Measurements from ENCODE around the gene GDAP1L1. TPM values are rescaled to one million over a fixed set of nuclear protein-coding genes. Genes with fewer than 3 reads are reported as not detected.
"Not testable (repeated sequence)": the region's sequence is repeated elsewhere in the genome, so short reads cannot be mapped to it uniquely, and the experiment has no call there.

GDAP1L1 gene
- total and polyA plus RNA-seq, 2 experiments from 2014 or later, result 0.77 to 2.2 TPM

DNA sequence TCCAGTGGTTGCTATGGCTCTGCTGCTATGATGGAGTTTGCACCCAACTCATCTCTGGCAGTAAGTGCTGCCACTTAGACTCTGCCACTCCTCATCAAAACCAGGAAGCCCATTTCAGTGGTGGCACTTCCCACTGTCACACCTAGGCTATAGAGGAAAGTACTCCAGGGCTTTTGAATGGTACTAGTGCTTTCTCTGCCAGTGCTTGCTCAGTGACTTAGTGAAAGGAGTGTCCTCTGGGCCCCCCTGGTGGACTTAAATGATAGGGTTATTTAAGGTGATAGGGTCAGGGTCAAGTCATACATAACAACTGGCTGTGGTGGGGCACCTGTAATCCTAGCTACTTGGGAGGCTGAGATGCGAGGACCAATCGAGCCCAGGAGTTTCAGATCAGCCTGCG lies 41.1 kb downstream of the GDAP1L1 start:
- Histone ChIP-seq H2AFZ (no peak overlapping the region), H3K9me2 (replicated peaks; ENCODE audit: insufficient read depth) (no peaks in the 10 kb centered on the region), H3K4me1 (ENCODE audit: insufficient read depth) (no peaks in the 10 kb centered on the region), H3K27ac (no peak overlapping the region), H3K79me2 (no peaks in the 10 kb centered on the region), H3K9me3 (ENCODE audit: low read depth) (no peaks in the 10 kb centered on the region), H3K36me3 (replicated peaks; ENCODE audit: insufficient read depth, low read depth) (no peaks in the 10 kb centered on the region), H3K27me3 (no peaks in the 10 kb centered on the region), H3K4me3 (no peak overlapping the region), H3K4me2 (no peak overlapping the region), H4K20me1 (ENCODE audit: insufficient read depth, poor library complexity, severe bottlenecking) (no peaks in the 10 kb centered on the region)
- TF ChIP-seq, protein P1, sequence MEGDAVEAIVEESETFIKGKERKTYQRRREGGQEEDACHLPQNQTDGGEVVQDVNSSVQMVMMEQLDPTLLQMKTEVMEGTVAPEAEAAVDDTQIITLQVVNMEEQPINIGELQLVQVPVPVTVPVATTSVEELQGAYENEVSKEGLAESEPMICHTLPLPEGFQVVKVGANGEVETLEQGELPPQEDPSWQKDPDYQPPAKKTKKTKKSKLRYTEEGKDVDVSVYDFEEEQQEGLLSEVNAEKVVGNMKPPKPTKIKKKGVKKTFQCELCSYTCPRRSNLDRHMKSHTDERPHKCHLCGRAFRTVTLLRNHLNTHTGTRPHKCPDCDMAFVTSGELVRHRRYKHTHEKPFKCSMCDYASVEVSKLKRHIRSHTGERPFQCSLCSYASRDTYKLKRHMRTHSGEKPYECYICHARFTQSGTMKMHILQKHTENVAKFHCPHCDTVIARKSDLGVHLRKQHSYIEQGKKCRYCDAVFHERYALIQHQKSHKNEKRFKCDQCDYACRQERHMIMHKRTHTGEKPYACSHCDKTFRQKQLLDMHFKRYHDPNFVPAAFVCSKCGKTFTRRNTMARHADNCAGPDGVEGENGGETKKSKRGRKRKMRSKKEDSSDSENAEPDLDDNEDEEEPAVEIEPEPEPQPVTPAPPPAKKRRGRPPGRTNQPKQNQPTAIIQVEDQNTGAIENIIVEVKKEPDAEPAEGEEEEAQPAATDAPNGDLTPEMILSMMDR (IDR thresholded peaks at IDR 0.05; ENCODE audit: poor library complexity), result no peak
- no peak for TF ChIP-seq EZH2phosphoT487 (IDR thresholded peaks at IDR 0.05; ENCODE audit: low read depth, severe bottlenecking, unreplicated experiment)
- TF ChIP-seq EZH2 (IDR thresholded peaks at IDR 0.05; ENCODE audit: borderline replicate concordance), result no peak
- no peak for DNase-seq (ENCODE audit: low spot score)
- WGBS (ENCODE audit: low lambda C conversion rate, missing lambda C conversion rate), result 90% methylated on average over 3 of the region's 3 CpGs

DNA sequence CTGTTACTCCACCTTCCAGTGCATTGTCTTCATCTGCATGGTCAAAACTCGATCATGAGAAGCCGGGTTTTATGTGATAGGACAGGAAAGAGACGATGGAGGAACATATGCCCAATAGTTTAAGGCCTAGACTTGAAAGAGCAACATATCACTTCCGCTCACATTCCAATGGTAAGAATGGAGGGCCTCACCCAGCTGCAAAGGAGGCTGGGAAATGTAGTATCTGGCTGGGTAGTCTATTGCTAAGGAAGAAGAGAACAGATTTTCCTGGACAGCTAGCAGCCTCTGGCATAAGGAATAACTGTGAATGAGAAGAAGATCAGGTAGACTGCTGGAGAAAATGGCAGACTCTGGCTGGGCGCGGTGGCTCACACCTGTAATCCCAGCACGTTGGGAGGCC lies 44.6 kb downstream of the GDAP1L1 start:
- Histone ChIP-seq H4K20me1 (ENCODE audit: insufficient read depth, poor library complexity, severe bottlenecking) (no peaks in the 10 kb centered on the region), H3K36me3 (replicated peaks; ENCODE audit: insufficient read depth, low read depth) (no peaks in the 10 kb centered on the region), H3K27me3 (no peaks in the 10 kb centered on the region), H3K9me3 (ENCODE audit: low read depth) (no peaks in the 10 kb centered on the region), H2AFZ (no peak overlapping the region), H3K4me1 (ENCODE audit: insufficient read depth) (no peaks in the 10 kb centered on the region), H3K4me3 (no peak overlapping the region), H3K9me2 (replicated peaks; ENCODE audit: insufficient read depth) (no peaks in the 10 kb centered on the region), H3K79me2 (no peaks in the 10 kb centered on the region), H3K4me2 (no peak overlapping the region), H3K27ac (no peak overlapping the region)
- DNase-seq (ENCODE audit: low spot score), result no peak
- 94% methylated on average over 7 of the region's 7 CpGs for WGBS (ENCODE audit: low lambda C conversion rate, missing lambda C conversion rate)
- TF ChIP-seq EZH2 (IDR thresholded peaks at IDR 0.05; ENCODE audit: borderline replicate concordance) (no peak), EZH2phosphoT487 (IDR thresholded peaks at IDR 0.05; ENCODE audit: low read depth, severe bottlenecking, unreplicated experiment) (no peak)
- TF ChIP-seq, protein P1 (IDR thresholded peaks at IDR 0.05; ENCODE audit: poor library complexity), result no peak

DNA sequence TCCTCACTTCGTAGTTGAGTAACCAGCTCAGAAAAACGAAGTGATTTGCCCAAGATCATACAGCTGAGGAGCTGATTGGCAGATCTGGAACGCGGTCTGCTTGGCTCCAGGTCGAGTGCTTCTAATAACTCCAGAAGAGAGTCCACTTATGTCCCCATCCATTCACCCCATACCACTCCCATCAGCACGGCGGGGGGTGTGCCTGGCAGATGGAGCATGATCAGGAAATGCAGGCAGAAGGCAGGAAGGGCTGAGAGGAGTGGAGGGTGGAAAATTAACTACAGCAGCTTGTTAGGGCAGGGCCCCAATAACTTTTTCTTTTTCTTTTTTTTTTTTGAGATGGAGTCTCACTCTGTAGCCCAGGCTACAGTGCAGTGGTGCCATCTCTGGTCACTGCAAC lies 48.9 kb downstream of the GDAP1L1 start:
- no peaks in the 10 kb centered on the region for H3K9me2 ChIP-seq (replicated peaks; ENCODE audit: insufficient read depth)
- no peaks in the 10 kb centered on the region for H3K9me3 ChIP-seq (ENCODE audit: low read depth)
- H2AFZ ChIP-seq, result no peak overlapping the region
- peaks cover 6% of the 10 kb centered on the region for H3K79me2 ChIP-seq
- no peak overlapping the region for H3K27ac ChIP-seq
- H3K27me3 ChIP-seq, result no peaks in the 10 kb centered on the region
- DNase-seq (ENCODE audit: low spot score), result no peak
- H3K4me3 ChIP-seq, result no peak overlapping the region
- WGBS (ENCODE audit: low lambda C conversion rate, missing lambda C conversion rate), result 80% methylated on average over 7 of the region's 7 CpGs
- no peak overlapping the region for H3K4me2 ChIP-seq
- H3K4me1 ChIP-seq (ENCODE audit: insufficient read depth), result no peaks in the 10 kb centered on the region
- H4K20me1 ChIP-seq (ENCODE audit: insufficient read depth, poor library complexity, severe bottlenecking), result no peaks in the 10 kb centered on the region
- H3K36me3 ChIP-seq (replicated peaks; ENCODE audit: insufficient read depth, low read depth), result no peaks in the 10 kb centered on the region
- TF ChIP-seq EZH2phosphoT487 (IDR thresholded peaks at IDR 0.05; ENCODE audit: low read depth, severe bottlenecking, unreplicated experiment) (no peak), EZH2 (IDR thresholded peaks at IDR 0.05; ENCODE audit: borderline replicate concordance) (no peak)
- TF ChIP-seq, protein P1 (IDR thresholded peaks at IDR 0.05; ENCODE audit: poor library complexity), result no peak

DNA sequence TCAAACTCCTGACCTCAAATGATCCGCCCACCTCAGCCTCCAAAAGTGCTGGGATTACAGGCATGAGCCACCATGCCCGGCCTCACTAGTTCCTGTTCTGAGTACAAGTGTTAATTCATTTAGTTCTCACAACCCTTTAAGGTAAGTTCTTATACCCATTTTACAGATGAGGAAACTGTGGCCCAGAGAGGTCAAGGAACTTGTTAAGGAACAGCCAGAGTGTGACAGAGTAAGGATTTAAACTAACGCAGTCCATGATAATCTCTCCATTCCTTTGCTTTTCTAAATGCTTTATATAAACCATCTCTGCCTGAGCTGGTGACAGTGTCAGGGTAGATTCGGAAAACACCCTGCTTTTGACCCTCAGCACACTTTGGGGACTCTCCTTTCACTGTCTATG lies 50.6 kb downstream of the GDAP1L1 start:
- Histone ChIP-seq H4K20me1 (ENCODE audit: insufficient read depth, poor library complexity, severe bottlenecking) (no peaks in the 10 kb centered on the region), H2AFZ (no peak overlapping the region), H3K9me3 (ENCODE audit: low read depth) (no peaks in the 10 kb centered on the region), H3K36me3 (replicated peaks; ENCODE audit: insufficient read depth, low read depth) (no peaks in the 10 kb centered on the region), H3K4me2 (no peak overlapping the region), H3K9me2 (replicated peaks; ENCODE audit: insufficient read depth) (no peaks in the 10 kb centered on the region), H3K27ac (no peak overlapping the region), H3K4me3 (no peak overlapping the region), H3K27me3 (no peaks in the 10 kb centered on the region), H3K79me2 (peaks cover 6% of the 10 kb centered on the region), H3K4me1 (ENCODE audit: insufficient read depth) (peaks cover 13% of the 10 kb centered on the region)
- TF ChIP-seq EZH2 (IDR thresholded peaks at IDR 0.05; ENCODE audit: borderline replicate concordance), result no peak
- no peak for TF ChIP-seq EZH2phosphoT487 (IDR thresholded peaks at IDR 0.05; ENCODE audit: low read depth, severe bottlenecking, unreplicated experiment)
- TF ChIP-seq, protein P1 (IDR thresholded peaks at IDR 0.05; ENCODE audit: poor library complexity), result no peak
- no peak for DNase-seq (ENCODE audit: low spot score)
- WGBS (ENCODE audit: low lambda C conversion rate, missing lambda C conversion rate), result 89% methylated on average over 4 of the region's 4 CpGs

DNA sequence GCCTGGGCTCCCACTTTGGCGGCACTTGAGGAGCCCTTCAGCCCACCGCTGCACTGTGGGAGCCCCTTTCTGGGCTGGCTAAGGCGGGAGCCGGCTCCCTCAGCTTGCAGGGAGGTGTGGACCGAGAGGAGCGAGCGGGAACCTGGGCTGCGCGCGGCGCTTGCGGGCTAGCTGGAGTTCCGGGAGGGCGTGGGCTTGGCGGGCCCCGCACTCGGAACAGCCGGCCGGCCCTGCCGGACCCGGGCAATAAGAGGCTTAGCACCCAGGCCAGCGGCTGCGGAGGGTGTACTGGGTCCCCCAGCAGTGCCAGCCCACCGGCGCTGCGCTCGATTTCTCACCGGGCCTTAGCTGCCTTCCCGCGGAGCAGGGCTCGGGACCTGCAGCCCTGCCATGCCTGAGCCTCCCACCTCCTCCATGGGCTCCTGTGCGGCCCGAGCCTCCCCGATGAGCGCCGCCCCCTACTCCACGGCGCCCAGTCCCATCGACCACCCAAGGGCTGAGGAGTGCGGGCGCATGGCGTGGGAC lies 52.0 kb downstream of the GDAP1L1 start:
- DNase-seq (ENCODE audit: low spot score); H3K4me2 ChIP-seq; H3K79me2 ChIP-seq; H3K36me3 ChIP-seq (replicated peaks; ENCODE audit: insufficient read depth, low read depth); H3K27me3 ChIP-seq; H3K27ac ChIP-seq; H2AFZ ChIP-seq; H3K9me3 ChIP-seq (ENCODE audit: low read depth); H3K4me3 ChIP-seq; H3K9me2 ChIP-seq (replicated peaks; ENCODE audit: insufficient read depth); H4K20me1 ChIP-seq (ENCODE audit: insufficient read depth, poor library complexity, severe bottlenecking): not testable (repeated sequence)
- 98% methylated on average over 26 of the region's 42 CpGs for WGBS (ENCODE audit: low lambda C conversion rate, missing lambda C conversion rate)
- H3K4me1 ChIP-seq (ENCODE audit: insufficient read depth), result peaks cover 20% of the 10 kb centered on the region

All from hepatocyte (in vitro differentiated cells).